Activated T-cell treated with anti-CD3 and anti-CD28 coated beads for 1 hour (primary cell): ENCODE measurements around the gene WDR45.
A peak's percentile ranks its signal among the peaks of the same experiment; 100 is the strongest.

Experiments
- DNase-seq: peaks from one replicate; pipeline ENCODE4 v3.0.0-alpha.2; 2020; ENCODE audit warnings: low read depth

Gene WDR45

DNA sequence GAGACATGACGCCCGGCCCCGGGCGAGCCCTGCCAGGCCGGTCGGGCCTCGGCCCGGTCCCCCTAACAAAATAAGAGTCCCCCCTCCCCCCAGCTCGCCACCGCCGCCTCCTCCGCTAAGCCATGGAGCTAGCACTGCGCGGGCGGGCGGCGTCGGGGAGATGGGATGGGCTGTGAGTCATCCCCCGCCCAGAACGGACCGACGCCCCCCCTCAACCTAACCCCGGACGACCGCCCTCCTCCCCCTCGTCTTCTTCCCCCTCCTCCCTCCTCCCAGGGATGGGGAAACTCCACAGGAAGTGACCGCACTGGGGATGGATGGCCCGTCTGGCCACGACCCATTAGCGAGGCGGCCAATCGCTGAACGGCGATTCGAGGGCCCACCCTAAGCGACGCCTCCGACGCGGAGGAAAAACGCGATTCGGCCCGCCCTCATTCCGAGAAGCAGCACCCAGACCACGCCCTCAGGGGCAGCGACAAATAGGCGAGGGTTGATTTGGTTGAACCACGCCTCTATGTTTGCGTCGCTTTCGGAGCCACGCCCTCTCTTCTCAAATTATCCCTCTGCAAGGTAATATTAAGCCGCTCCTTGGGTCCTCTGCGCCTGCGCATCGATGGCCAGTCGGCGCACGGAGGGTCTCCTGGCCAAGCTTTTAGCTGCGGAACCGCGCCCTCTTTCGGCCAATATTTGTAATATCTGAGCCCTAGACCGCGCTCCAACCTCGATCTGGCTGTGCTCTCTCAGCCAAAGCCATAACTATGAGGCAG is 36.3 kb downstream of the WDR45 start, which contains the start of gene TFE3:
Gene TFE3, minus strand, starts transcription at position 138 of the 767 bp plus-strand sequence. Its CDS starts 131 bp downstream, at position 7.
- DNase-seq, result peak; percentile 89

DNA sequence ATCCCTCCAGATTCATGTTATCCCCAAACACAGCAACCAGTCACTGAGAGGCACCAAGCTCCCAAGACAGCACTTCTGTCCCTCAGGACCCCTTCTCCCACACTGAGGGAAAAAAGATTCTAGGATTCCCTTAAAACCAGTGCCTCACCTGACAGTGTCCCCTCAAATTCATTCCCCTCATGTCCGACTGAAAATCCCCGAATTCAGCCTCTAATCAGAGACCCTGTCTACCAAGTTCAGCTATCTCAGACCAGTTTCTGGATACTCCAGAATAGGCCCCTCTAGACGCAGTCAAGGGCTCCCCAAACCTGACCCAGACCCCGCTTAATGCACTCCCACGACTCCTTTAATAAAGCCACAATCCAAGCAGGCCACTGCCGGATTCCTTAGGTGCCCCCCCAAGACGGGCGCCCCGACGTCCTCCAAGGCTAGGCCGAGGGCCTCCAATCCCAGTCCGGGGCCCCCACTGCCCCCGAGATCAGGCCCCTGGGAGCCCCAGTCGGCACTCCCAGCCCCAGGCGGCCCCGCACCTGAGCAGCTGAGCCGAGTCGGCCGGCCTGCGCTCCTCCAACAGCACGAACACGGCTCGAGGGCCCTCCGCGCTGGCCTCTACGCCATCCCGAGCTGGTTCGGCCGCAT is 37.0 kb downstream of the WDR45 start:
- no peak for DNase-seq

DNA sequence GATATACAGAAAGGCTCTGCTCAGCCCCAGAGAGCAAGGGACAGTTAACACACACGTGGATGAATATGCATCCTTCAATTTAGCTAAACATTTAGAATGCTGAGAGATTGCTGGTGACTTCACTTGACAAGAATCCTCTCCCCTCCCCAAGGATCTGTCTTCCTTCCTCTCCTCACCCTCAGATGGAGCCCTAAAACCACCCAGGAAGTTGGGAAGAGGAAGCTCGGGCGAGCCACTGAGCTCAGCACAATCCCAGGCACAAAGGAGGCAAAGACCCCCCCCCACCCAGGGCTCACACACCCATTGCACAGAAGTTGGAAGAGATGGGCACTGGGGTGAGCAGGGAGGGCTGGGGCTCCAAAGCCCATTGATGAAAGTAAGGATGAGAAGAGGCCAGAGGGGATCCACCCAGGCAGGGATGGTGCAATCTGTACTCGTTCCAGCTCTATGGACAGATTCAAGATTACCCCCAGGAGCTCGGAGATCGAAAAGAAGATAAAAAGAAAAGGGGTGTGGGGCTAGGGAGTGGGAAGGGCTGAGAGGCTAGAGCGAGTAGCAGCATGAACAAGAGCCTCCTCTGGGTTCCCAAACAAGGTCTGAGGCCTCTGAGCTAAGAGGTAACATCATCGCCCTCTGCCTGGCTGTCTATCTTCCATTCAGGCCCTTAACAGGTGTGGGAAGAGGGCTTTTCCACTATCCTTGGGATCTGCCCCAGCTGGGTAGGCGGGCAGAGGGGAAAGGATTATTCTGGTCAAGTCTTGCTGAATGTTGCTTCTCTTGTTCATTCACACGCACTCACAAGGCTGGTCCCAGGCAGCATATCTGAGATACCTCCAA is 37.7 kb downstream of the WDR45 start:
- DNase-seq, result no peak

DNA sequence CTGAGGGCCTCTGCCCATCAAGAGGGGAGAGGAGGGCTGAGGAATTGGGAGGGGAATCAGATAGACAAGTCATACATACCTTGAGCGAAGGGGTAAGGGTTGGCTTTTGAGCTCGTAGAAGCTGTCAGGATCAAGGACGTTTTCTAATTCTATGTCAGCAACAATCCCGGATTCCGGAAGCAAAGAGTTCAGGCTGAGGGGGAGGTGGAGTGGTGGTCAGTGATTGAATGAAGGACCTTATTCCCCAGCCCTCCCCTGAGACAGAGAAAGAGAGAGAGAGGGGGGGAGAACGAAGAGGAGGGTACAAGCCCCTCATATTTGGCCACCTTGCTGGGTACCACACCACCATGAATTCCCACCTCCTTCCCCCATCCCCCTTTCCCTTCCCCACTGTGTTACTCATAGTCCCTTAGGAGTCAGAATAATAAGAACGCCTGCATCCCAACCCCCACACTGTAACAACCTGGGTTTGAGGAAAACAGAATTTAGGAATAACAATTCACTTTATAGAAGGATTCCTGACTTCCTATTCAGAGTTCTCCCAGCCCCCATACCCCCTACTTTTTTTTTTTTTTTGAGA is 39.2 kb downstream of the WDR45 start:
- no peak for DNase-seq

DNA sequence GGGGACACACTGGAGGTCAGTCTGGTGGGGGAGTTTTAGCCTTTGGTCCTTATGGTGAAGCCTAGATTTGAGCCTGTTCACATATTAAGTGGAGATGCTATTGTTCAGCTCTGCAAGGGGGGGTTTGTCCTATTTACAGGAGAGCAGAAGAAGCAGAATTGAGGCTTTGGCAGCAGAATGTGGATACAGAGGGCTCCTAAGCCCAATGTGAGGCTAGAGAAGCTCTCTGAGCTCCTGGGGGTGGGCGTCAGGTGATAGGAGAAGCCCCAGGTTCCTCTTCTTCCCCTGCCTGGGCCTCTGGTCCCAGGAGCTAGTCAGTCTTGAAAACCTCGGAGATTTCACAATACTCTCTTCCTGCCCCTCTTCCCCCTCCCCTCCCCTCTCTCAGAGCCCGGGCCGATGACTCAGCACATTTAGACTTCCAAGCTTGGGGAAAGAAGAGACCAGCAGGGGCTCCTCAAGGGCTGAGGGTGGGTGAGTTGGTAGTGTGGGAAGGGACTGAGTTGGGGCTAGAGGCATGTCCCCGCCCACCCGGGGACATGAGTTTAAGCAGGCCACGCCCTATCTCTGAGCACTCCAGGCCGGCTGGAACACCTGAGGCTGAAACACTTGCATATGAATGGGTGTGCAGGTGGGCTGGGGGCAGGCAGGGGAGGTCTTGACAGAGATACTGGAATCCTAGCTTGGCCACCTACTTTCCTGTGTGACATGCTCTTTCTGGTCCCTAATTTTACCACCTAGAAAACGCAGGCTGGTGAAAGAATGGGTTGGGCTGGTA is 39.9 kb downstream of the WDR45 start:
- peak; percentile 19 for DNase-seq

DNA sequence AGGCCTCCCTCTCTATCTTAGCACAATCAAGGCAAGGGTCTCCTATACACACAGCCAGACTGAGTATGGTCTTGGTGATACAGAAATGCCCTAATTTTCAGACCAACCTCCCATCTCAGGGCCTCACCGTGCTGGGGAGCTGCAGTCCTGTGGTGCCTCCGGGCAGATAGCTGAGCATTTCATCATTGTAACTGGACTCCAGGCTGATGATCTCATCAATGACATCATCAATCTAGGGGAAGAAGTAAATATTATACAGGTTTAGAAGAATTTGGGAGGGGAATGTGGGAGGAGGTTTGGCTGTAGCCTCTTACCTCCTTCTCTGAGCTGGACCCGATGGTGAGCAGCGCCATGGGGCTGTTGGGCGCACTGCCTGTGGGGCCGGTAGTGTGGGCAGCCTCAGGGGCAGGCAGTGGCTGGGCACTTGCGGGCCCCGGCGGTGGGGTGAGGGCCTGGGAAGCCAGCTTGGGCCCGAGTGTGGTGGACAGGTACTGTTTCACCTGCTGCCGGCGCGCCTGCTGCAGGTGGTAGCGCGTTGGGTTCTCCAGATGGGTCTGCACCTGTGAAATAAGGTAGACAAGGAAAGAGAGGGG is 41.7 kb downstream of the WDR45 start:
- DNase-seq, result no peak

DNA sequence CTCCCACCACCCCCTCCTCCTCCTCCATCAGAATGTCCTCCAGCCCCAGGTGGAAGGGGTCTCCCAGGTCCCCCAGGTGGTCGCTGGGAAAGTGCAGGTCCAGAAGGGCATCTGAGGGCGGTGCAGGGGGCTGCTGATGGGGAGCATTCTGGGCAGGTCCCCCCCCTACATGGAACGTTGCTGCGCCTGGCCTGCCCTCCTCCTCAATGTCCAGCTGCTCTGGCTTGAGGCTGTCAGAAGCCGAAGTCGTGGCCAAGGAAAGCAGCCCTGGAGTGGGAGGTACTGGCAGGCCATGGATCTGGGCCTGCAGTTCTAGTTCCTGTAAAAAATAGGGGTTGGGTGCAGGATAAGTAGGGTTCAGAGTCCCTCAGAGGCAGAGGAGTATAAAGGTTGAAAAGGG is 49.4 kb downstream of the WDR45 start:
- no peak for DNase-seq

DNA sequence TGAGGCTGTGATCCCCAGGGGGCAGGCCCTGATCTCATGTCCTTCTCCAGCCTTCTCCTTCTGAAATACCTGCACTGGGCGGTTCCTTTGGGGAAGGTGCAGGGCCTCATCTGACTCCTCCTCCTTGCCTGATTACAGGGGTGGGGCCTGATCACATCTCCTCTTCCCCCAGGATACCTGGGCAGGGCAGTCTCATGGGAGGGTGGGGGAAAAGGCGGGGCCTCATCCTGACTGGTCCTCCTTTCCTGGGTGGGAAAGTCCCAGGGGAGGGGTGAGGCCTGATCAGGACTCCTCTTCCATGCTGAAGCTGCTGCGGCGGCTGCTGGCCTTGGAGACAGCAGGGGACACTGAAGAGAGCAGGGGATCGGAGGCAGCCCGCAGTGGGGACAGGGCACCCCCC is 49.8 kb downstream of the WDR45 start:
- no peak for DNase-seq
